COLO668 (cell line): ENCODE measurements around the gene APBA2.

Experiments used
- DNase-seq: peaks from one replicate; lab custom pipeline; 2025; ENCODE audit not compliant: unreplicated experiment; lab: John Stamatoyannopoulos, UW

Gene APBA2

GRCh38 chr15:29113336-29114220 lies 227.8 kb downstream of the APBA2 start:
- no peak for DNase-seq

DNA sequence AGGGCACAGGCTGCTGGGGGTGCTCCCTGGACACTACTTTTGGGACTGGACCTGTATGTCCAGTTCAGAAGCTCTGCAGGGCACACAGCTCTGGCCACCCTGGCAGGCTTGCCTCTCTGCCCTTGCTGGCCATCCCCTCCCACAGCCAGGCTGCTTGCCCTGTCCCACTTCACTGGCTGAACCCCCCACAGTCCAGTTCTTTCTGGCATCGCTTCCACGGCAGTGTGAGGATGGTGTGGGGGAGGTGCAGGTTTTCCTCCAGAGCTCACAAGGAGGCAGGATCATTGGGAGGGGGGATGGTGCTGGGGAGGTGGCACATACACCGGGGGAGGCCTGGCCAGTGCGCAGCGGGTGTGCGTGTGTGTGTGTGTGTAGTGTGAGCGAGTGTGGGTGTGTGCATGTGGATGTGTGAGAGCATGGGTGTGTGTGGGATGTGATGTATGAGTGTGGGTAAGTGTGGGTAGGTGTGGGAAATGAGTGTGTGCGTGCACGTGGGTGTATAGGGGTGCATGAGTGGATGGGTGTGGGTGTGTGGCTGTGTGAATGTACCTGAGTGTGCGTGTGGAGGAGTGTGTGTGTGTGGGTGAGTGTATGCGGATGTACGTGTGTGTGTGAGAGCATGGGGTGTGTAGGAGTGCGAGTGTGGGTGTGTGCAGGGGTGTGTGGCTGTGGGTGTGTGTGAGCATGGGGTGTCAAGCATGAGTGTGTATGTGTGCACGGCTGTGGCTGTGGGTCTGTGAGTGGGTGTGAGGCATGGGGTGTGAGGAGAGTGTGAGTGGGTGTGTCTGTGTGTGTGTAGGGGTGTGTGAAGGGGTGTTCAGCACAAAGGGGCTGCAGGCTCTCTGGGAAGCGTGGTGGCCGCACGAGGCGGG lies 228.7 kb downstream of the APBA2 start:
- no peak for DNase-seq

DNA sequence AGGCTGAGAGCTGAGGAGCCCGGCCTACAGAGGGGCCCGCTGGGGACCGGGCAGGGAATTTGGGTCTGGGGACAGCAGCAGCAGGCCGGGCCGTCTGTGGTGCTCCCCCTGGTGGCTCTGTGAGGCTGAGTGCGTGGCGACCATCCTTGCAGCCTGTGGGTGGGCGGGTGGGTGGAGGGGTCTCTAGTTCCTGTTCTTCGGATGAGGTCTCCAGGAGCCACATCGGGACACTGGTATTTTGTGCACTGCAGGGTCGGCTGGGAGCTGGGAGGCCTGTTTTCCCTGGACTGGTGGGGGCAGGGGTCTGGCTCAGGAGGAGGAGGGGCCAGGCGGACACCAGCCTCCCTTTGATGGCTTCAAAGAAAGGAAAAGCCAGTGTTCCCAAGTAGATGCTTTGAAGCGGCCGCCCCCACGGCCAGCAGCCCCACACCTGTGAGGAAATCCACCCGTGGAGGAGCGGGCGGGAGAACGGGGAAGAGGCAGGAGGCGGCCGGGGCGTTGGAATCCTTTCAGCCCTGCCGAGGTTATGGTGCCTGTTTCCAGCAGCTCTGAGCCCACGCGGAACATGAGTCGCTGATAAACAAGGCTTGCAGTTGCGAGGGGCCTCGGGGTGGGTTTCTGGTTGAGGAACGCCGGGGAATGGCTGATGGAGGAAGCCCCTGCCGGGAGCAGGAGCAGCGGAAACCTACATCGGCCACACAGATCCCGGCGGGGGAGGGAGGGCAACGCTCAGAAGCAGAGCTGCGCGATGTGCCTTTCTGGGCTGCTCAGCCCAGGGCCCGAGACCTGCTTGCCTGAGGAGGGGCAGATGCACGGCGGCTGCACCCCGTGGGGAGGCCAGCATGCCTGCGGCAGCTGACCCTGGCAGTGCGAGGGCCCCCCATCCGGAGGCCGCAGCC lies 229.6 kb downstream of the APBA2 start:
- DNase-seq, result no peak

- DNase-seq, result no peak
These were observed 231.4 kb downstream of the APBA2 start for GRCh38 chr15:29116970-29117700.

DNA sequence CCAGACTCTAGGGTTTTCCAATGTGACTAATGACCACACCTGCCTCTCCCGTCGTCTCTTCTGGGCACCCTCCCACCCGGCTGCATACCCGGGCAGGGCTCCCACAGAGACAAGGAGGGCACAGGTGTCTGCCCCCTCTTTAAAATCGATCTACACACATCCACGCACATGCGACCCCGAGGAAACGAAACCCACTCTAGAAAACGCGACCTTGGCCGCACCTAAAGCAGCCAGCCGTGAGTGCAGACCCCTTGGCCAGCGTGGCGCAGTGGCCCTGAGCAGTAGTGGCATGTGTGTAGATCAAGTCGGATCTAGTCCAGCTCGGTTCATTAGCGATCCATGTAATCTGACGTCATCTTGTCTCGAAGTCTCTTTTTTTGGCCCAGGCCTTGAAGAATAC lies 232.0 kb downstream of the APBA2 start:
- no peak for DNase-seq

- no peak for DNase-seq
These were observed 234.1 kb downstream of the APBA2 start for GRCh38 chr15:29119847-29120246.

GRCh38 chr15:29120593-29121368 lies 235.0 kb downstream of the APBA2 start:
- DNase-seq, result no peak

GRCh38 chr15:29121369-29121656 lies 235.5 kb downstream of the APBA2 start:
- DNase-seq, result no peak

GRCh38 chr15:29121907-29122306 lies 236.1 kb downstream of the APBA2 start:
- DNase-seq, result no peak

- no peak for DNase-seq
These were observed 236.7 kb downstream of the APBA2 start for GRCh38 chr15:29122506-29122905.

DNA sequence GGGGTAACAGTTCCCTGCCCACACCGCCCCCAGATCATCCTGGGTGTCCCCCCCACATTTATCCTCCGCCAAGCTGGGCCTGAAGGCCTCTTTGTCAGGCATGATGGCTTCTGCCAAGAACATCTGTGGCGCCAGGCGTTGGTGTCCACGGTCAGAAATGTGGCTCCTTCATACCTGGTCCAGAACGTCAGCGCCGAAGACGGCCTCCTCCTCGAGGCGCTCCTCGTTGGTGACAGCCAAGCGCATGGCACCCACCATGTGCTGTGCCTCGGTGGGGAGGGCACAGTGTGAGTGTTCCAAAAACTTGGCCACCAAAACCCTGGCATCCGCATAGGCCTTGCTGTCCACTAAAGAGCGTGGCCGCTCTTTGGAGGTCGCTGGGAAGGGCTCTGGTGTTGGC lies 237.4 kb downstream of the APBA2 start:
- DNase-seq, result no peak

GRCh38 chr15:29123991-29124390 lies 238.2 kb downstream of the APBA2 start:
- DNase-seq, result no peak

DNA sequence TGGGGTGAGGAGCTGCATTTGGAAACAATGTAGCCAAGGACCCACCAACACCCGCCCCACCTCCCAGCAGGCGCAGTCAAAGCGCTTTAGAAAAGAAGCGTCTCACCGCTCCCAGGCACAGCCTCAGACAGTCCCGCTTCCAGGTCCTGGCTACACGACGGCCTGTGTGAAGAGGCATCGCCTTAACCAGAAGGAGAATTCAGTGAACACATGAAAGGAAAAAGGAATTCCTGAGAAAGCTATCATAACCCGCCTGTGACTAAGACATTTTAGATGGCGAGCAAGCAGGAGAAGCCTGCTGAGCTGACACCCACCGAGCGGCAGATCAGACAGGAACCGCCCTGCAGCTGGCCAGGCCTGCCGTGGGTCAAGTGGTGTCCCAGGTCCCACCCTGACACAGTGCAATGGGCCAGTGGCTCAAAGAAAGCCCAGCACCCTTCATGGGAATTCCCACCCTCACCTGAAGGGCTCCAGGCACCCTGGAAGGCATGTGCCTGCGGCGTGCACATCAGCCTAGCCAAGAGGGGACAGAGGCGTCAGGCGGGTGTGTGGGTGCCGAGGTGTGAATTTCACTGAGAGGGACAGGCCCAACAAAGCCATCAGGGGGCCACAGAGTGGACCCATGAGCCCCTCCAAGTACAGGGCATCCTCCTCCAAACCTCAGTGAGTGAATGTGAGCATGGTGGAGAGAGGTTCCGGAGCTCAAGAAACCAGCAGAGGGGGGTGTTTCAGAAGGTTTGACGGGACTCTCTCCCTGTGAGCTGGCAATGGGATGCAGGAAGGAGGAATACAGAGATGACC lies 239.0 kb downstream of the APBA2 start:
- DNase-seq, result peak; percentile 11

GRCh38 chr15:29125382-29126207 lies 239.8 kb downstream of the APBA2 start:
- DNase-seq, result no peak

DNA sequence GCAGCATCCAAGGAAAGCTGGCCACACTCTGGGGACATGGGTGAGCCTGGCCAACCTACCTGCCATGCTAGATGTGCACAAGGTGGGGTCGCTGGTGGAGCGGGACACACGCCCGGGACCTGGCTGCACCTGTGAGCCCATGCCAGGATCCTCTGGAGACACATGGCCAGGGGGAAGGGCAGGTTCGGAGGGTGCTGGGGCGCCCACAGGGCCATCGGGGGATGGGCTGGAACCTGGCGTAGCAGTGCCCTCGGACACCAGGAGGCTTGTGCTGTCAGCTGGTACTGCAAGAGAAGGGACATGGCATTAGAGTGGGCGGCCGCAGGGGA lies 240.4 kb downstream of the APBA2 start:
- DNase-seq, result no peak

DNA sequence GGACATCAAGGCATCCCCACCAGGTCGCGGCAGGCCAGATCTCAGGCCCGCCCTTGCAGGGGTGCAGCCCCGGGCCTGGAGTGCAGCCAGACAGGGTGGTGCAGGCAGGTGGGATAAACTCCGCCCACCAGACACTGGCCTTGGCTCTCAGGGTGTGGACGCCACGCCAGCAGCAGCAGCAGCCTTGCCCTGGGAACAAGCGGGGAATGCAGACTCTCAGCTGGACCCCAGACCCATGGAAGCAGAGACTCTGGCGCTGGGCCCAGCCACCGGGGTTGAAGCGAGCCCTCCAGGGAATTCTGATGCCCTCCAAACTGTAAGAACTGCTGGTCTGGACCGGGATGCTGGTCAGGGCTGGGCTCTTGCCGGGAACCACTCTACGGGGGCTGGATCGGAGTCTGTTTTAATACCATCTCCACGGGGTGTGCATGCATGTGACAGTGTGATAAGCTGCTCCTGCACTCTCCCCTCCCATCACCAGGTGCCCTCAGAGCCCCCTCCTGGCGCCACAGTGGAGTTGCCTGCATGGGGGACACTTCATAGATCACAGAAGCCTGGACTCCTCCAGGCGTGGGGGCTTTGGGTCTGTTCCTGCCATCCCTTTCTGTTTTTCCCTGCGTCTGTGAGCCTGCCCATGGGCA lies 241.2 kb downstream of the APBA2 start:
- no peak for DNase-seq

DNA sequence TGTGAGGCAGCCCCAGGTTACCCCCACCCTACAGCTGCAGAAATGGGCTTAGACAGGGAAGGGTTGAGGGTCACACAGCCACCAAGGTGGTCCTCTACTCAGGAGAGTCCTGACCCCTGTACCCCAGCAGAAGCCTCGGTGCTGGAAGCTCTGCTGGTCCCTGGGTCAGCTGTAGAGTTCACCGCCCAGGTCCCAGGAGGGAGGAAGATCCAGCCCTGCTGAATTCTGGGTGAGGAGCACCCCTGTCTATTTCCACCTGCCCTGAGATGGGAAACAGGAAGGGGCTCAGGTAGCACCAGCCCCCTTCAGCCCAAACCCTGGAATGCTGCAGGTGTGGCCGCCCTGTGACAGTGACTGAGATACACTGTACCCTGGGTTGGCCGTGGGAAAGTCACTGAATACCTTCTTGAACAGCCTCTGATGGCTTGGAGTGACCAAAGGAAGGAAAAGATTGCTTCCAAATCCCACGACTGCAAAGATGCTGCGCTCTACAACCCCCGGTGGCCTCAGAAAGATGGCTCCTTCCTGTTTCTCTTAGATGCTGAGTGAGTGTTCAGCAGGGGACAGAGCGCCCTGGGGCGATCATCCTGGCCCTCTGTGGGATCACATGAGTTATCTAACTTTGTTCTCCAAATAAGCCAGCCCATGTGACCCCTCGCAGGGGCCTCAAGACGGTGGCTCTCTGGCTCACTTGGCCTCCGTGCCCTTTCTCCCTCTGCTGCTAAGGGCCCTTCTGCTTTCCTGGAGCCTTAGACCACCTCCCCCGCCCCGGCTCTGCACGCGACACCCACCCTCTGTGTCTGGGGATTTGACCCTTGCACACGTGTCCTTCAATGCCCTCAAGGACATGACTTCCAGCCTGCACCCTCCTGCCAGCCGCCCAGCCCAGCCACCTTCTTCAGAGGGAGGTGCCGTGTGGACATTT lies 242.0 kb downstream of the APBA2 start:
- no peak for DNase-seq
